ENCODE measurements around the gene CST6.
"Not testable (repeated sequence)": the region's sequence is repeated elsewhere in the genome, so short reads cannot be mapped to it uniquely, and the experiment has no call there.

CST6 gene

DNA sequence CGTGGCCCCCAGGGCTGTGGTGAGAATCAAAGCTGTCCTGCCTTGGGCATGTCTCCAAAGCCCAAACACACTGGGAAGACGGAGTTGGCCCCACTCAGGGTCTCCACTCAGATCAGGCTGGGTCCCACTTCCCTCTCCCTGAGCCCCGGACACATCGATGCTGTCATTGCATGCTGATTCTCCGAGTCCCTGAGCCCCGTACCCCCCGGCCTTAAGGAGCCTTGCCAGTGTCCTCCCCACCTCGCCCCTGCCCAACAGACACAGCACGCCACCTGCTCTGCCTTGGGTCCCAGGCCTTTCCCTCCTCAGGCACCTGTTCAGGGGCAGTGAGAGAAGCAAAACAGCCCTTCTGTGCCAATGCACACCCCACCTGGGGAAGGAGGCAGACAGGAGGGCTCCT, 24.5 kb upstream of the CST6 start:
- no peak for DNase-seq

DNA sequence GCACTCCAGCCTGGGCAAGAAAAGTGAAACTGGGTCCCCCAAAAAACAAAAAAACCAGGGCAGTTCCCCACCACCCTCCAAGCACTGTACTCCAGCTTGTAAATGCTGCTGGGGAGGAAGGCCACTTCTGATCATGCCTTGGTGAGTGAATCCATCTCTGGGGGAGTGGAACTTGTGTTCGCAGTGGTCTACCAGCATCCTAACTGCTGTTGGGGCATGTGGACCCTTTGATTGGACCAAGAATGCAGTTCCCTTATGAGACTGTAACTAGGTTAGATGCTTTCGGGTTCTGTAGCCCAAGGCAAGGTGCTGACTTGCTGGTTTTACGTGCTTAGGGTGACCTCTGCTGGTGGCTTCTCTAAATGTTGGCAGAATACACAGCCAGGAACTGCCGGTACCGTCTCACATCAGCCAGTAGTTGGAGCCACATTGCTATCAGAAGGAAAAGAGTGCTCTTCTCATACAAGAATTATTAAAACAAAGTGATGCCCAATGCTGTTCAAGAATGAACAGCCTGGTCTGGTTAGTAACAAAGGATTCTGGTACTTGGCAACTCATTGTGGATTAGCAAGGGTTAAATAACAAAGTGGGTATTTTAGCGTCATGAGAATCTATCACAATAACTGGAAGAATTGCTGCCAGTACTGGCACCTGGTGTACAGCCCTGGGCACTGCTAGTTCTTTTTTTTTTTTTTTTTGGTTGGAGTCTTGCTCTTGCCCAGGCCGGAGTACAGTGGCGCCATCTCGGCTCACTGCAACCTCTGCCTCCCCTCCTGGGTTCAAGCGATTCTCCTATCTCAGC, 22.8 kb upstream of the CST6 start:
- DNase-seq: peak; percentile 94

DNA sequence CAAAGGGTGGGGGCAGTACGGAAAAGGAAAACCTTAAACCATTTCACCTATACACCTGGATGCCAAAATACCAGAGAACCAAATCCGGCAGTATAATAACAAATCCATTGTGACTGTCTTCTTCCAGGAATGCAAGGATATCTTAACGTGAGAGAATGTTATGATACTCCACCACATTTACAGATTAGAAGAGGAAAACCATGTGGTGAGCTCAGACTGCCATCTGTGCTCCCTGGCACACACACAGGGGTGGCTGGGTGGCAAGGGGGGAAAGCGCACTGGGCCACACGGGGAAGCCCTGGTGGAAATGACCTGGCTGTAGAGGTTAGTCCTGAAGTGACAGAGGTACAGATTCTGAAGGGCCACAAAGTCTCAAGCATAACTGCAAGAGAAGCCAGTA, 19.8 kb upstream of the CST6 start:
- DNase-seq: no peak

DNA sequence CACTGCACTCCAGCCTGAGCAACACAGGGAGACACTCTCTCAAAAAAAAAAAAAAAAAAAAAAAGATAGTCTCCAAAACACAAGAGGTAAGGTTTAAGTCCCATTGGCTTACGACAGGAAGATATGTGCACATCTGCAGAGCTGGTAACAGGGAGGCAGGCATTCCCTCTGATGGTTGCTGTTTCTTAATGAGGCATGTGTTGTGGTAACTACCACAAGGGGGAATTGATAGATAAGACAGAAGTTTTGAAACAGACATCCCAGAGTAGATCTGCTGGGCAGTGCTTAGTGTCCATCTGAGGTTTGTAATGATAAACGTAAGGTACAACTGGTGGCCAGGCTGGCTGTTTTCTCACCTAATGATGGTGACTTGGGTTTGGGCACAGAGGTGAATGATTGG, 14.5 kb upstream of the CST6 start:
- DNase-seq: no peak

DNA sequence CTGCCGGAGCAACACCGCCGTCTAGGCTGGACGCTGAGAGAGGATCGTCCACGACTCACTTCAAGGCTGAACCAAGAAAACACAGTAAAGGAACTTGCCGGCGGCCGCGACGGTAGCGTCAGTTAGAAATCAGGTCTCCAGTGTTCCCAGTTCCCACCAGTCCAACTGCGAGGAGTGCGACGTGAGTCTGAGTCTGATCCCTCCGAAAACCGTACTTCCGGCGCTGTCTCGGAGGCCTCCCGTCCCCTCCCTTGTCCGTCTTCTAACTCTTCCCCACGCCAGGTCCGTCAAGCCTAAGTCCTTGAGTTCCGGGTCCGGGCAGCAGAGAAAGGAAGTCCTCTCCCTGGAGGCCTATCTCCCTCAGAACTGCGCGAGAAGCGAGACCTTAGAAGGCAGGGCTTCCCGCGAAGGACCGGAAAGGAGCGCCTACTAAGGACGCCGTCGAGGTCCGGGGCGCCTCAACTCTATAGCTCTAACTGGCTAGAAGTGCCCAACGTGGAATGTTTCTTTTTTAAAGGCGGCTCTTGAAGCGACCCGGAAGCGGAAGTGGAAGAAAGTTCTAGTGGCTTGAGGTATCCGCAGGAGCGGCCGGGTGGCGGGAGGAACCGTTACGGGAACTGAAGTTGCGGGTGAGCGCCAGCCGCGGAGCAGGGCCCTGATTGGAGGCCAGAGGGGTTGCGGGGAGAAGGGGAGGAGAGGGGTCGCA, 9.7 kb upstream of the CST6 start, which contains the start of the genes BANF1 and EIF1AD:
Gene BANF1, plus strand, starts transcription at position 562 of the 706 bp plus-strand sequence. CDS start 748 bp downstream, outside the sequence.
Gene EIF1AD, minus strand, starts transcription at position 216 of the 706 bp plus-strand sequence. CDS start 1,768 bp downstream, outside the sequence.
- peak; percentile 96 for DNase-seq

DNA sequence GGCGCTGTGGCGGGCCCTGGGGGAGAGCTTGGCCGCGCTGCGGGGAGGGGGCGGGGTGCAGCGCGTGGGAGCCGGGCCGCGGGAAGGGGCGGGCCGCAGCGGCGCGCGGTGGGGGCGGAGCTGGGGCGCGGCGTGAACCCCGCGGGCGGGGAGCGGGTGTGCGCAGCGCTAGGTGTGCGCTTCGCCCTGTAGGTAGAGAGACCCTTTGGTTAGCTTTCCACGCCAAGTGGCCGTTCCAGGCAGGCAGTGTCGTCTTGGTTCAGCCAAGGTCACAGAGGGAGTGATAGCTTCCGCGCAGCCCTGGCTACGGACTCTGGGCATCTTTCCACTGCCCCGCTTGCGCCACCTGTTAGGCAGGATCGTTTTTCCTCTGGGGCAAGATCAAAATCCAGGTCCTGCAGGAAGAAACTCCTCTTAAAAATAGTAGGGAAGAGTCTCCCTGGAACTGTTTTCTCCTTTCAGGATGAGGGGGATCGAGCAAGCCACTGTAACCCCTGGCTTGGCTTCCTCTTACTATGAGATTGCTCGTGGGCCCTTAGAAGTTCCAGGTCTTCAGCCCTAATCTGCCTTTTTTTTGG, 9.1 kb upstream of the CST6 start:
- peak; percentile 65 for DNase-seq

DNA sequence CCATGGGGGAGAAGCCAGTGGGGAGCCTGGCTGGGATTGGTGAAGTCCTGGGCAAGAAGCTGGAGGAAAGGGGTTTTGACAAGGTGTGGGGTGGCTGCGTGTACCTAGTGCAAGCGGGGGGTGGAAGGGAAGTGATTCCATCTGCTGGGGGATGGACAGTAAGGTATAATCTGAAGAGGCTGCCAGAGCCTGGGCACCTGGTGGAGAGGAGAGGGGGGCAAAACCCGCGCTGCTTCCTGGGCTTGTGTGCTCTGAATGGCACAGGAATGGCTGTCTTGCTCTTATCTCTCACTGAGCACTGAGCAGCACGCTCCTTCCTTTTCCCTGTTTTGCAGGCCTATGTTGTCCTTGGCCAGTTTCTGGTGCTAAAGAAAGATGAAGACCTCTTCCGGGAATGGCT, 8.5 kb upstream of the CST6 start:
- DNase-seq: no peak

DNA sequence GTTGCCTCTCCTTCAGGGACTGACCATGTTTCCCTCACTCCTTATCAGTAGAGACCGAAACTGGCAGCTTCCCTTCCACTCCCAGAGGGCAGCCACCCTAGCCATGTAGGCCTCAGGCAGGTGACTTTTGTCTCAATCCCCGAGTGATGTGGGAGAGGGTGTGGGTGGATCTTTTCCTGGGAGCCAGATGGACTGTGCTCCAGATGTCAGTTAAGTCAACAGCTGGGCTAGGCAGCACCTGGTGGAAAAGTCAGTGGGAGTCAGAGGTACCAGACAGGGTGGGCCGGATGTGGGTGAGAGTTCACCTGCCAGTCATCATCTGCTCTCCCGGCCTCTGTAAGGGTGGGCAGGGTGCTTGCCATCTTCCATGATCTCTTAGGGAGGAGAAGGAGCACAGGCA, 7.6 kb upstream of the CST6 start:
- no peak for DNase-seq

DNA sequence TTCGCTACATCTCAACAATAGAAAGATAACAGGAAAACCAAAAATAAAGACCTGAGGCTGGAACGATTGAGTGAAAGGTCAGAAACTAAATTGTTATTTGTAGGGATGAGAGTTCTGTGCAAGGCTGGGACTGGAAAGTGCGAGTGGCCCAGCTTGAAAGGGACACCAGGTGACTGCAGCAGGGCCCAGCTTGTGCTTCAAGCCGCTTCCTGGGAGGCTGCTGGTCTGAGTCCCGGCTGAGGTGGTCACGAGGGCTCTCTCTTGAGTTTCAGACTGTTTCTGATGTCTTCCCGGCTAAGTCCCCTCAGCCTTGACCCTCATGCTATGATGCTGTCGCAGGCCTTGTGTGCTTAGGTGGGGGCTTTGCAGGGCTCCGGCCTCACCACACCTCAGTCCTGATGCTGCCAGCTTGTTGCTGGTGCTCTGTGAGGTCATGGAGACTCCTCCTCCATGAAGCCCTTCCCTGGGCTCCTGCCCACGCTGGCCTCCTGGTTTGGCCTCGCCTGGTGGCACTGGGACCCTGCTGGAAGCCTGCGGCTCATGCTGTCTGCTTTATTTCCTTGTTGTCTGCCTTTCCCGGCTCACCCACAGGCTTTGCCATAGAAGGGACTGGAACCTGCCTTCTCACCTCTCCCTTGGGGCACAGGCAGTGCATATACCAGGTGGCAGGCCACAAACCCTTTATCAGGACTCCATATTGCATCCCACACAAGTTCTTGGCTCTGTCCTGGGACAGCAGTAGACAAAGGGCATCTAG, 5.5 kb upstream of the CST6 start:
- DNase-seq: no peak

DNA sequence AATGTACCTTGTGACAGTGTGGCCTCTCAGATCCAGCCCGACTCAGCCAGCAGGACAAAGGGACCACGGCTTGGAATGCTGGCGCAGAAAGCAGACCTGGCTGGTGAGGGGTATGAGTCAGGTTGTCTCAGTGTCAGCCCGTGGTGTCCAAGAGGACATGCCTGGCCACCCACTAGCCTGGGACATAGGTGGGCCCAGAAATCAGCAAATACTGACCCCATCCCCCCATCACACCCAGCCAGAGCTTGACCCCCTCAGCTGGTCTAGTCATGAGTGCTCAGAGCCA, 5.0 kb upstream of the CST6 start:
- DNase-seq: no peak

DNA sequence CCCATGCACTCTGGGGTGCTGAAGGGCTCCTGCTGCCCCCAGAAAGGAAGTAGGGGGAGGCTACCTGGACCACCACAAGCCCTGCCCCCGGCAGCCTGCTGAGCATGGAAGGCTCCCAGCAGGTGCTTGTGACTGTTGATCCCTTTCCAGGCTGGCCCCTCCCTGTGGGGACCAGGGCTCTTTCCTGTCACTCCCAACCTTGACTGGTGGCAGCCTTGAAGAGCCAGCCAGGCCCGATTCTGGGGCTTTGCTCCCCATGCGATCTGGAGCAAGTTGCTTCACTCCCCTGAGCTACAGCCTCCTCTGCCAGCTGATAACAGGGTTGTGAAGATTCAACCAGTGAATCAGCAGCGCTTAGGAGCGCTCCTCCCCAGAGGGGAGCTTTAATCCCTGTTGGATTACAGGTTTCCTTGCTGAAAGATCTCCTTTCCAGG, 4.6 kb upstream of the CST6 start:
- DNase-seq: no peak

DNA sequence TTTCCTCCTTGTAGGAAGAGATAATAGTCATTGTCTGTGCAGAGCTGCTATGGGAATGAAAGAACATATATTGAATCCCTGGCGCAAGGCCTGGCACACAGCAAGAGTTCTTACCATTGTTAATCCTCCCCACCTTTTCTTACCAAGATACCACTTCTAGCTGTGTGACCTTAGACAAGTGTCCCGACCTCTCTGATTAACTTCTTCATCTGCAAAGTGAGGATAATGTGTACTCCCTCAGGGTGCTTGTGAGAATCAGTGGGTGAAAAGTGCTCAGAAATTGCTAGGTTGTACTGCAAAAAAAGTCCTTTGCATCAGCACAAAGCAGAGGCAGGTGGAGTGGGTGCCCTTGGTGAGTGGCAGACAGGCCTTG, 3.7 kb upstream of the CST6 start:
- DNase-seq: no peak

DNA sequence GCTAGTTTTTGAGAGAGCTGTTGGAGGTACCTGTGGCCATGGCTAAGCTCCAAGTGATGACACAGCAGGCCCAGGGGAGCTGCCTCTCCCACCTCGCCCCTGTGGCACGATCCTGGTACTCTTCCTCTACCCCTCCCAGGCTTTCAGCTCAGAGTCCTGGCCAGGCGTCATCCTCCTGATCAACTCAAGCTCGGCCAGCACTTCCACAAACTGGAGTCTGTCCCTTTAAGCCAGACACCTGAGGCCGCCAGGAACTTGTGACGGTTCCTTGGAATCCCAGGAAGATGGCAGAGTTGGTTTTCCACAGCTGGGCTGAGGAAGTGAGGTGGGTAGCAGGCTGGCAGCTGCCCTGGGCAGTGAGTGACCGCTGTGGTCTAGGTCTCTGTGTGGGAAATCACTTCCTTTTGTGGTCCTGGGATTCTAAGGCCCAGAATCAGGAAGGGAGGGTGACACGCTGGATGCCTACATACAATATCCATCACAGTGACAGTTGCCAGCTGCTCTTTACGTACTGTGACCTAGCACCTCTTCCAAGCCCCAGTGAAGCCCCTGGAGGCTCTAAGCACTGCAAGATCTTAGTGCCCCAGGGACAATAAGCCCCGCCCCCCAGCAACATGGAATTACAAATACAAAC, 3.2 kb upstream of the CST6 start:
- DNase-seq: no peak

DNA sequence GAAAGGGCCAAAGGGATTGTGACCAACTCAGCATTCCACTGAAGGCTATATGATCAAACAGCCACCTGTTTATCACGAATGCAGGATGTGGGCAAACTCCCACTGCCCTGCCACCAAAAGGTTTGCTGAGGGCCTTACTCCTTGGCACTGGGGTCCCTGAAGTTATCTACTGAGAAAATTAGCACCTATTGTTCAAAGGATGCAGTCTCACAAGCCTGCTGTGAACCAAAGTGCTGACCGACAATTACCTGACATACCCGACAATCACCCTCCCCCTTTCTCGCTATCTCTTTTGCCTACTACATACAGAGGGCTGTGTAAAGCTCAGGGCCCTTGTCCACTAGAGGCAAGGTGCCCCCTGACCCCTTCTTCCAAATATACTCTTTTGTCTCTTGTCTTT, 1.8 kb upstream of the CST6 start:
- DNase-seq: not testable (repeated sequence)

DNA sequence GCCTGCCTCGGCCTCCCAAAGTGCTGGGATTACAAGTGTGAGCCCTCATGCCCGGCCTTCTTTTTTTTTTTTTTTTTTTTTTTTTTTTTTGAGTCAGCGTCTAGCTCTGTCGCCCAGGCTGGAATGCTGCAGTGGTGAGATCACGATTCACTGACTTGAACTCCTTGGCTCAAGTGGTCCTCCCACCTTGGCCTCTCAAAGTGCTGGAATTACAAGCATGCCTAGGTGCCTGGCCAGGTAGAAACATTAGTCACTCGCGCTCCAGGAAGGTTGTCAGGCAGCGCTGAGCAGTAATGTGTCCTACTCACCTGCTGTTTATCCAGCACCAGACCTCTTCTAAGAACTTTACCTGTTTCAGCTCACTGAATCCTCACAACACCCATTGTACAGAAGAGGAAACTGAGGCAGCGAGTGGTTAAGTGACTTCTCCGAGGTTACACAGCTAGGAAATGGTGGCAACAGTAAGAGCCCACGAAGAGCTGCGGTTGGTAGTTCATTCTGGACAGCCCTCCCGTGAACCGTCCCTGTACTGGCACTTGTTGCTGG, 496 bp upstream of the CST6 start:
- no peak for DNase-seq

DNA sequence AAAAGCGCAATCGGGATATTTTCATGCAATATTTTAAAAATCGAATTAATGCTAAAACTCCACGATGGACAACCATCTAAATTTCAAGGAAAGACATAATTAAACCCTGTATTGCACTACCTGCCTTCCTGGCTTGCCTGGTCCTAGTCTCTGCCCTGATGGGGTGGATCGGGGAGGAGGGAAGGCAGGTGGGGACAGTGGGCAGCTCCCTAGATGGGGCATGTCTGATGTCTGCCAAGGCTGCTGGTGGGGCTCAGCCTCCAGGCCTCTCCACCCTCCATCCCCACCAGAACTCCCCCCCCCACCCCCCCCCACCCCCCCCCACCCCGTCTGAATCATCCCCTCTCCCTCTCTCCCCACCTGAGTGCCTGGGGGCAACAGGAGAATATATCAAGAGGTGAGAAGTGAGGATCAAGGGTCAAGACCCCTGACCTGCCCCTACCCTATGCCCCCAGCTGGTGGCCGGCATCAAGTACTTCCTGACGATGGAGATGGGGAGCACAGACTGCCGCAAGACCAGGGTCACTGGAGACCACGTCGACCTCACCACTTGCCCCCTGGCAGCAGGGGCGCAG, 650 bp downstream of the CST6 start:
- no peak for DNase-seq

DNA sequence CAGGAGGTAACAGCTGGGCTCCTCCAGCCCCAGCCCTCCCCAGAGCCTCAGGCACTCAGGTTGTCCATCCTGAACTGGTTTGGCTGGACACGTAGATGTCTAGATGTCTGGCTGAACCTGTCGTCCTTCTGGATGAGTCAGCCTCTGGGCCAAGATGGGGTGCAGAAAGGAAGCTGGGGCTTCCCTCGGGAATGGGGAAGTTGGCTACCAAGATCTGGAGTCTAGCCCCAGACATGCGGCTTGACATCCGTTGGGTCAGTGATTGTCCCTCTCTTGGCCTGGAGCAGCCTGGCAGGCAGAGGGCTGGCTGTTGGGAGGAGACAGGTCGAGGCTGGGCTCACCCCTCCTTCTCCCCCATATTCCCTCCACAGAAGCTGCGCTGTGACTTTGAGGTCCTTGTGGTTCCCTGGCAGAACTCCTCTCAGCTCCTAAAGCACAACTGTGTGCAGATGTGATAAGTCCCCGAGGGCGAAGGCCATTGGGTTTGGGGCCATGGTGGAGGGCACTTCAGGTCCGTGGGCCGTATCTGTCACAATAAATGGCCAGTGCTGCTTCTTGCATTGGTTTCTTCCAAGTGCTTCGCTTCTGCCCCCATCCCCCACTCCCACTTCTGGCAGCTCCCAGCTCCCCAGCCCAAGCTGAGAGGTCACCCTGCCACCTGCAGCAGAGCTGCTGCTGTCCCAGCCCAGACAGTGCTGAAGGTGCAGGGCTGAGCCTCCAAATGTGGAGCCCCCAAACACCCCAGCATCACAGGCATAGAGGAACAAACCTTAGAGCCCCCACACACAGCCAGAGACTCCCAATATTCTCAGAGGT, 1.3 kb downstream of the CST6 start:
- no peak for DNase-seq

DNA sequence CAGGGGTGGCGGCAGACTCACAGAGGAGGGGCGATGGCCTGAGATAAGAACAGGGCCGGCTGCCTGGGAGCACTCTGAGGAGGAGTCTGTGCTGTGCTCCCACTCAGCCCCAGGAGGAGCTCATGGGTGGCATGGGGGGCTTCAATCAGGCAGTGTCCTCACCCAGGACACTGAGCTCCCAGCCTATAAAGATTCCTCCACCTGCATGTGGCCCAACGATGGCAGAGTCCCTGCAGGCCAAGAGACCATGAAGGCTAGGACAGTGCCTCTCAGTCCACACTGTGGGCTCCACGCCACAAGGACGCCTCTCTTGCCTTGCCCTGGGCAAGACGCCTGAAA, 1.9 kb downstream of the CST6 start:
- no peak for DNase-seq

DNA sequence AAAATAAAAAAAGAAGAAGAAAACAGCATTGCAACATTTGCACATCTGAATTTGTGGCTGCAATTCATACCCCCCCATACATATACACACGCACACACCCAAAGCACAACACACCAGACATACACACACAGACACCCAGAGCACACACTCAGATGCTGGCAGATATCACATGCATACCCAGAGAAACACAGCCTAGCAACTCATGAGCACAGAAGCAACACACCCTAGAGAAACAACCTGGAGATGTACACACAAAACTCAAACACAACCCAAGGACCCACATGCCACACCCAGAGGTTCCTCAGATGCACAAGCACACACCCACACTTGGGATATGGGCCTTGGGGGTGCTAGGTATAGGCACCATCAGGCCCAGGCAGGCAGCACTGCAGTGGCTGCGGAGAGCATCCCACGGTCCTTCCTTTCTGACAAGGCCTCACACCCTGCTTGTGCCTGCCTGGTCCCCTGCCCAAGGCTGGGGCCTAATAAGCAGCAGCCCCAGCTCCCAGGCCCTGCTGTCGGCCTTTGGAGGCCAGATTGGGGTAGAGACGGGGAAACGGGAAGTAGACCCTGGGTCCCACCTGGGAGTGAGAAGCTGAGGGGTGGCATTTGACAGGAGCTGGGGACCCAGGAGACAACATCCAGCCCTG, 3.1 kb downstream of the CST6 start:
- no peak for DNase-seq

DNA sequence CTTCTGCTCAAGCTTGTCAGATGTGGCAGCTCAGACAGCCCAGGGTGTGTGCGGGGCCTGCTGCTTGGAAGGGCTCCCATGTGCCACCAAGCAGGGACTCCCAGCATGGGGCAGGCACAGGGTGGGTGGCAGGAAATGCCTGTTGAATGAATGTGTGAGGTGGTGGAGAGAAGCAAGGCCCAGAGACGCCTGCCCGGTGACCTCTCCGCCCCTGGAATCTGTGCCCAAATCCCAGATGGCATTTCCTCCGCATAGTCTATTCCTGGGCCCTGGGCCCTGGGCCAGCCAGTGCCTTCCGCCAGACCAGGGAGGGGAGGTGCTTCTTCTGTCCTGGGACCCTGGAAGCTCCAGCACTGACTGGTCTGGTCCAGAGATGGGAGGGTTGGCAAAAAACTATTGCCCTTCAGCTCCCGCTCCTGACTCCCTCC, 3.7 kb downstream of the CST6 start:
- no peak for DNase-seq
